Right atrium auricular region (tissue), 2 donors: ENCODE data around the gene HSPBP1. TPM values are rescaled to one million over a fixed set of nuclear protein-coding genes. Genes with fewer than 3 reads are reported as not detected.

Experiments used
- DNase-seq: peaks from one replicate; pipeline ENCODE4 v3.0.0-alpha.2; 2019; ENCODE audit warnings: low spot score
- H3K27ac ChIP-seq, 2 donors: fragments of 200-600 bp; sonication (generic); 1 replicate in 1 of 2; 2 replicates in 1 of 2; pipeline ENCODE4 v1.5.1; 2016 to 2019
- H3K27me3 ChIP-seq, 2 donors: fragments of 200-600 bp; sonication (generic); one replicate each; pipeline versions ENCODE4 v1.5.1 to v1.6.0; 2017 to 2019
- H3K36me3 ChIP-seq: fragments of 200-600 bp; sonication (generic); one replicate; pipeline ENCODE4 v1.5.1; 2016
- H3K4me1 ChIP-seq, 2 donors: fragments of 200-600 bp; sonication (generic); one replicate each; pipeline versions ENCODE4 v1.5.1 to v1.6.0; 2017 to 2019
- H3K4me3 ChIP-seq, 2 donors: fragments of 200-600 bp; sonication (generic); 1 replicate in 1 of 2; 2 replicates in 1 of 2; pipeline ENCODE4 v1.5.1; 2017 to 2019; ENCODE audit warnings: mild to moderate bottlenecking in 1 of 2, moderate library complexity in 1 of 2
- H3K9me3 ChIP-seq, 2 donors: fragments of 200-600 bp; sonication (generic); one replicate each; pipeline ENCODE4 v1.5.1; 2019
- CTCF ChIP-seq, 2 donors: fragments of 200-600 bp; sonication (generic); IDR thresholded peaks; one replicate each; pipeline ENCODE4 v1.5.1; 2019; ENCODE audit warnings: antibody characterized with exemption in 2 of 2
- total RNA-seq, 2 donors: library from RNA; depleted of rRNA; stranded (reverse); fragments of >200 nt; gene quantifications; one replicate each; pipeline ENCODE4 v1.1.0, GENCODE V29; 2016

Gene HSPBP1
- total RNA-seq, 2 donors from 2014 or later: 29.6 to 35.8 TPM

GRCh38 chr19:55262359-55262758, 17.6 kb downstream of the HSPBP1 start:
- Histone ChIP-seq H3K4me1 (peaks cover 3 to 15% of the 10 kb centered on the region in 2 donors), H3K27me3 (no peaks in the 10 kb centered on the region), H3K4me3 (no peak overlapping the region), H3K36me3 (no peaks in the 10 kb centered on the region), H3K27ac (no peak overlapping the region), H3K9me3 (no peaks in the 10 kb centered on the region)
- TF ChIP-seq CTCF (IDR thresholded peaks at IDR 0.05): no peak
- DNase-seq: no peak

GRCh38 chr19:55261671-55262126, 18.2 kb downstream of the HSPBP1 start:
- no peak for DNase-seq
- peaks cover 3 to 22% of the 10 kb centered on the region in 2 donors for H3K4me1 ChIP-seq
- no peak overlapping the region for H3K4me3 ChIP-seq
- H3K36me3 ChIP-seq: no peaks in the 10 kb centered on the region
- no peaks in the 10 kb centered on the region for H3K9me3 ChIP-seq
- H3K27me3 ChIP-seq: no peaks in the 10 kb centered on the region
- H3K27ac ChIP-seq: no peak overlapping the region
- no peak for TF ChIP-seq CTCF (IDR thresholded peaks at IDR 0.05)

DNA sequence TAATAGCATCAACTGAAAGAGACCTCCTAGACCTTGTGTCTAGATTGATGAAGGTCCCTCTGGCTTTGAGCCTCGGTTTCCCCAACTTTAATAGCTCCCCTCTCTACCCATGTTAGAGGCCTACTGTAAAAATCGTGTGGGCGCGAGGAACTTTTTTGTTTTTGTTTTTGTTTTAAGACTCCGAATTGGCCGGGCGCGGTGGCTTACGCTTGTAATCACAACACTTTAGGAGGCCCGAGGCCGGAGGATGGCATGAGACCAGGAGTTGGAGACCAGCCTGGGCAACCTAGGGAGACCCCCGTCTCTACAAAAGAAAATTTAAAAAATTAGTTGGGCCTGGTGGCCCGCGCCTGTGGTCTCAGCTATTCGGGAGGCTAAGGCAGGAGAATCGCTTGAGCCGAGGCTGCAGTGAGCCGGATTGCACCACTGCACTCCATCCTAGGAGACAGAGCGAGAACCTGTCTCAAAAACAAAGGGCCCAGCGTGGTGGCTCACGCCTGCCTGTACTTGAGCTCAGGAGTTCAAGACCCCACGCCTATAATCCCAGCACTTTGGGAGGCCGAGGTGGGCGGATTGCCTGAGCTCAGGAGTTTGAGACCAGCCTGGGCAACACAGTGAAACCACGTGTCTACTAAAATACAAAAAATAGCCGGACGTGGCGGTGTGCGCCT, 20.2 kb downstream of the HSPBP1 start:
- H3K9me3 ChIP-seq: no peaks in the 10 kb centered on the region
- no peak for DNase-seq

GRCh38 chr19:55258828-55259539, 20.9 kb downstream of the HSPBP1 start, which contains the start of gene PPP6R1:
Gene PPP6R1, minus strand, starts transcription at chr19:55259017. Its CDS starts 11,914 bp downstream, at chr19:55247103.
- H3K27ac ChIP-seq: peak within 1 kb of the TSS; percentile 90 to 95
- no peaks in the 10 kb centered on the region for H3K36me3 ChIP-seq
- peak within 1 kb of the TSS; percentile 82 to 97 for H3K4me3 ChIP-seq
- no peaks in the 10 kb centered on the region for H3K9me3 ChIP-seq
- peaks cover 3 to 49% of the 10 kb centered on the region in 2 donors for H3K4me1 ChIP-seq
- H3K27me3 ChIP-seq: no peaks in the 10 kb centered on the region
- no peak for TF ChIP-seq CTCF (IDR thresholded peaks at IDR 0.05)
- peak; percentile 98 for DNase-seq

More for the DNA sequence above, 20.2 kb downstream of the HSPBP1 start:
- peak overlapping the region; percentile 90 to 95 for H3K27ac ChIP-seq
- H3K4me1 ChIP-seq: peaks cover 3 to 42% of the 10 kb centered on the region in 2 donors
- no peaks in the 10 kb centered on the region for H3K36me3 ChIP-seq
- no peaks in the 10 kb centered on the region for H3K27me3 ChIP-seq
- TF ChIP-seq CTCF (IDR thresholded peaks at IDR 0.05): no peak
- peak overlapping the region; percentile 24 to 97 for H3K4me3 ChIP-seq

GRCh38 chr19:55258476-55258827, 21.5 kb downstream of the HSPBP1 start:
- no peak for DNase-seq
- Histone ChIP-seq H3K4me1 (peaks cover 3 to 54% of the 10 kb centered on the region in 2 donors), H3K9me3 (no peaks in the 10 kb centered on the region), H3K36me3 (no peaks in the 10 kb centered on the region), H3K27me3 (no peaks in the 10 kb centered on the region), H3K27ac (peak overlapping the region; percentile 90 to 95), H3K4me3 (peak overlapping the region; percentile 82 to 97)
- TF ChIP-seq CTCF (IDR thresholded peaks at IDR 0.05): no peak
